CD14-positive monocyte (primary cell): ENCODE data around the gene ADRM1. TPM values are rescaled to one million over a fixed set of nuclear protein-coding genes. Genes with fewer than 3 reads are reported as not detected.

ENCODE experiments used
- DNase-seq, 3 donors: peaks; one replicate each; pipeline ENCODE4 v3.0.0-alpha.2; 2011 to 2022
- H2AFZ ChIP-seq: 2 replicates; pipeline ENCODE4 v1.6.0; 2012; ENCODE audit warnings: mild to moderate bottlenecking, low read depth, low read length, inconsistent platforms; ENCODE audit not compliant: insufficient read depth, poor library complexity, severe bottlenecking
- H3K27ac ChIP-seq, 2 donors: 1 replicate in 1 of 2; 2 replicates in 1 of 2; pipeline ENCODE4 v1.5.1; 2012 to 2013; ENCODE audit warnings: low read length in 2 of 2, control low read depth in 1 of 2, inconsistent platforms in 1 of 2, low read depth in 1 of 2, mild to moderate bottlenecking in 1 of 2
- H3K27me3 ChIP-seq, 2 donors: one replicate each; pipeline versions ENCODE4 v1.6.0 to v1.6.1; 2011 to 2013; ENCODE audit warnings: low read length in 2 of 2; ENCODE audit not compliant: control insufficient read depth in 2 of 2, insufficient read depth in 2 of 2
- H3K36me3 ChIP-seq, 2 donors: replicated peaks in 1 of 2; 1 replicate in 1 of 2; 2 replicates in 1 of 2; pipeline versions ENCODE4 v1.5.1 to v1.6.1; 2012 to 2013; ENCODE audit warnings: low read length in 2 of 2, control low read depth in 1 of 2, inconsistent platforms in 1 of 2, mild to moderate bottlenecking in 1 of 2; ENCODE audit not compliant: insufficient read depth in 2 of 2, control insufficient read depth in 1 of 2
- H3K4me1 ChIP-seq, 2 donors: 1 replicate in 1 of 2; 2 replicates in 1 of 2; pipeline versions ENCODE4 v1.5.1 to v1.6.1; 2012 to 2013; ENCODE audit warnings: low read length in 2 of 2, control low read depth in 1 of 2, inconsistent platforms in 1 of 2, mild to moderate bottlenecking in 1 of 2, moderate library complexity in 1 of 2; ENCODE audit not compliant: insufficient read depth in 2 of 2, control insufficient read depth in 1 of 2
- H3K4me2 ChIP-seq: replicated peaks from 2 replicates; pipeline ENCODE3; 2012; ENCODE audit warnings: low read length, moderate library complexity, mild to moderate bottlenecking; ENCODE audit not compliant: poor library complexity, severe bottlenecking; ENCODE audit errors: extremely low read depth
- H3K4me3 ChIP-seq, 3 experiments: fragments of 200-600 bp in 1 of 3; sonication (generic) in 1 of 3; replicated peaks in 1 of 3; 1 replicate in 2 of 3; 2 replicates in 1 of 3; pipeline ENCODE4 v1.5.1; 2011 to 2013; ENCODE audit warnings: low read length in 3 of 3, mild to moderate bottlenecking in 3 of 3, control low read depth in 2 of 3, low read depth in 2 of 3, inconsistent platforms in 1 of 3, moderate library complexity in 1 of 3
- H3K79me2 ChIP-seq: 2 replicates; pipeline ENCODE4 v1.6.0; 2012; ENCODE audit warnings: mild to moderate bottlenecking, control low read depth, inconsistent platforms, low read length, moderate library complexity; ENCODE audit not compliant: insufficient read depth
- H3K9ac ChIP-seq: 2 replicates; pipeline ENCODE4 v1.6.0; 2017; ENCODE audit warnings: low read length, mild to moderate bottlenecking; ENCODE audit not compliant: insufficient read depth, poor library complexity, severe bottlenecking
- H3K9me3 ChIP-seq, 2 donors: replicated peaks in 1 of 2; 1 replicate in 1 of 2; 2 replicates in 1 of 2; pipeline versions ENCODE4 v1.5.1 to v1.6.1; 2012 to 2013; ENCODE audit warnings: low read length in 2 of 2, control low read depth in 1 of 2; ENCODE audit not compliant: control insufficient read depth in 1 of 2, insufficient read depth in 1 of 2
- H4K20me1 ChIP-seq: 2 replicates; pipeline ENCODE4 v1.6.0; 2012; ENCODE audit warnings: mild to moderate bottlenecking, low read length, control low read depth, moderate library complexity; ENCODE audit not compliant: insufficient read depth
- H3K27ac Mint-ChIP-seq, 7 donors: one replicate each; pipeline ENCODE4 v1.8.0; 2020; ENCODE audit warnings: mild to moderate bottlenecking in 7 of 7, mixed read lengths in 7 of 7, moderate library complexity in 6 of 7, inconsistent platforms in 2 of 7
- H3K27me3 Mint-ChIP-seq, 3 donors: one replicate each; pipeline ENCODE4 v1.8.0; 2021 to 2022; ENCODE audit warnings: low read depth in 3 of 3, mild to moderate bottlenecking in 3 of 3, mixed read lengths in 3 of 3, moderate library complexity in 3 of 3, inconsistent platforms in 1 of 3
- H3K36me3 Mint-ChIP-seq, 2 donors: one replicate each; pipeline ENCODE4 v1.8.0; 2020; ENCODE audit warnings: mixed read lengths in 2 of 2, inconsistent platforms in 1 of 2, mild to moderate bottlenecking in 1 of 2
- H3K4me1 Mint-ChIP-seq: one replicate; pipeline ENCODE4 v1.8.0; 2020; ENCODE audit warnings: mild to moderate bottlenecking, mixed read lengths
- H3K4me3 Mint-ChIP-seq, 2 donors: one replicate each; pipeline ENCODE4 v1.8.0; 2020; ENCODE audit warnings: mild to moderate bottlenecking in 2 of 2, mixed read lengths in 2 of 2, moderate library complexity in 1 of 2
- H3K9me3 Mint-ChIP-seq, 7 donors: one replicate each; pipeline ENCODE4 v1.8.0; 2020 to 2022; ENCODE audit warnings: mixed read lengths in 7 of 7, mild to moderate bottlenecking in 6 of 7, moderate library complexity in 6 of 7, inconsistent platforms in 2 of 7
- CTCF ChIP-seq: fragments of 200-600 bp; IDR thresholded peaks from one replicate; pipeline ENCODE4 v1.8.0; 2022; ENCODE audit warnings: antibody characterized with exemption, mild to moderate bottlenecking
- WGBS: methylation state at CpG from one replicate; pipeline ENCODE4 v1.1.5; 2013; ENCODE audit warnings: missing lambda C conversion rate; ENCODE audit not compliant: insufficient coverage; 5-methylcytosine and 5-hydroxymethylcytosine counted together
- intact Hi-C, 2 donors: fragments of 100-400 bp; cut with micrococcal nuclease; formaldehyde crosslinking; loops; one replicate each; pipeline versions ENCODE4 v1.15.0 to v1.15.1; 2023
- polyA plus RNA-seq, 3 donors: library from polyadenylated mRNA; depleted of rRNA in 1 of 3; unstranded in 2 of 3; stranded (reverse) in 1 of 3; fragments of 300-500 nt in 2 of 3; fragments of >200 nt in 1 of 3; fragmentation: Illumina TruSeq in 2 of 3; gene quantifications; 1 replicate in 2 of 3; 2 replicates in 1 of 3; pipeline ENCODE4 v1.2.3, GENCODE V29; 2012 to 2021

The ADRM1 gene
- polyA plus RNA-seq, 3 donors: 63.3 to 81.5 (median 72.5) TPM

GRCh38 chr20:62347151-62347404, 44.3 kb downstream of the ADRM1 start:
- H3K27ac Mint-ChIP-seq: no peak overlapping the region
- Histone ChIP-seq H3K9ac (no peak overlapping the region), H3K27me3 (no peaks in the 10 kb centered on the region), H3K4me1 (no peaks in the 10 kb centered on the region), H3K79me2 (no peaks in the 10 kb centered on the region), H3K36me3 (no peaks in the 10 kb centered on the region), H3K4me3 (no peak overlapping the region), H3K9me3 (no peaks in the 10 kb centered on the region), H4K20me1 (no peaks in the 10 kb centered on the region), H2AFZ (no peak overlapping the region), H3K4me2 (no peak overlapping the region), H3K27ac (no peak overlapping the region)
- no peaks in the 10 kb centered on the region for H3K36me3 Mint-ChIP-seq
- 80% methylated on average over 10 of the region's 10 CpGs for WGBS
- H3K9me3 Mint-ChIP-seq: peaks cover 3 to 14% (median 9%) of the 10 kb centered on the region in 7 donors
- no peak for TF ChIP-seq CTCF
- intact Hi-C loops: no loop called here
- DNase-seq: no peak
- H3K27me3 Mint-ChIP-seq: peaks cover under 1 to 5% (median 4%) of the 10 kb centered on the region in 3 donors
- H3K4me1 Mint-ChIP-seq: no peaks in the 10 kb centered on the region
- no peak overlapping the region for H3K4me3 Mint-ChIP-seq

GRCh38 chr20:62347445-62347844, 44.6 kb downstream of the ADRM1 start:
- Mint-ChIP-seq H3K4me1 (no peaks in the 10 kb centered on the region), H3K9me3 (peaks cover 3 to 13% (median 9%) of the 10 kb centered on the region in 7 donors), H3K27ac (peak overlapping the region in 1 of 7 donors; percentile 12), H3K36me3 (no peaks in the 10 kb centered on the region), H3K4me3 (no peak overlapping the region), H3K27me3 (peaks cover 2 to 4% (median 3%) of the 10 kb centered on the region in 3 donors)
- Histone ChIP-seq H2AFZ (no peak overlapping the region), H3K27me3 (no peaks in the 10 kb centered on the region), H3K27ac (no peak overlapping the region), H3K9ac (no peak overlapping the region), H3K36me3 (no peaks in the 10 kb centered on the region), H3K9me3 (no peaks in the 10 kb centered on the region), H3K4me1 (no peaks in the 10 kb centered on the region), H3K4me3 (no peak overlapping the region), H4K20me1 (no peaks in the 10 kb centered on the region), H3K4me2 (no peak overlapping the region), H3K79me2 (no peaks in the 10 kb centered on the region)
- WGBS: 87% methylated on average over 9 of the region's 9 CpGs
- intact Hi-C loops: no loop called here
- TF ChIP-seq CTCF: no peak
- no peak for DNase-seq
